Activated CD8-positive, alpha-beta memory T cell treated with anti-CD3 and anti-CD28 coated beads for 36 hours (primary cell): Measurements from ENCODE around the gene OPTN. TPM values are rescaled to one million over a fixed set of nuclear protein-coding genes. Genes with fewer than 3 reads are reported as not detected.
"Not testable (repeated sequence)": the region's sequence is repeated elsewhere in the genome, so short reads cannot be mapped to it uniquely, and the experiment has no call there.

Experiments
- CTCF ChIA-PET: fragments of 350-600 bp; sonication (Branson Sonifier 250); formaldehyde crosslinking; loops from one replicate; lab custom pipeline; 2021; ENCODE audit warnings: antibody characterized with exemption; lab: Charles Lee
- POLR2A ChIA-PET: fragments of 350-600 bp; sonication (Branson Sonifier 250); formaldehyde crosslinking; loops from one replicate; lab custom pipeline; 2021; ENCODE audit warnings: antibody characterized with exemption; lab: Charles Lee
- total RNA-seq, 2 experiments: library from RNA; stranded (reverse); gene quantifications; one replicate each; pipeline ENCODE4 v1.2.3, GENCODE V29; 2021

Gene OPTN
- 10 to 100 TPM; 44.0 to 49.5 TPM for total RNA-seq

- POLR2A ChIA-PET = interaction anchor here (0.5 to 1.6 kb wide), 3 partner anchors 62 to 696 kb away, joined by 3 to 4 read pairs (median 3); no protein-coding TSS in a partner anchor
- CTCF ChIA-PET = interaction anchor here (0.8 to 1.3 kb wide), 4 partner anchors 9 to 203 kb away, joined by 3 to 4 read pairs (median 3); partner anchors contain the start of gene PHYH
Observed at GRCh38 chr10:13099666-13100348, at the start of gene OPTN. Gene OPTN (plus strand): TSS chr10:13100163. CDS start chr10:13109123, 8,960 bp downstream.

GRCh38 chr10:13051126-13051694 lies 48.8 kb upstream of the OPTN start:
- POLR2A ChIA-PET = no interaction called here
- CTCF ChIA-PET = no interaction called here

DNA sequence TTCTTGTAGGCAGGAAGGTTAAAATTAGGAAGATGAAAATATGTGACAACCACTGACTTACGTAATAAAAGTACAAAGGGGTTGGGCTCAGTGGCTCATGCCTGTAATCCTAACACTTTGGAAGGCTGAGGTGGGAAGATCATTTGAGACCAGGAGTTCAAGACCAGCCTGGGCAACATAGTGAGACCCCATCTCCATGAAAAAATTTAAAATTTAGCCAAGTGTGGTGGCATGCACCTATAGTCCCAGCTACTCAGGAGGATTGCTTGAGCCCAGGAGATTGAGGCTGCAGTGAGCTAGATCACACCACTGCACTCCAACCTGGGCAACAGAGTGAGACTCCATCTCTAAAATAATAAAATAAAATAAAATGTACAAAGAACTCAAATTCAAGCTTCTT lies 46.8 kb upstream of the OPTN start:
- CTCF ChIA-PET, POLR2A ChIA-PET: not testable (repeated sequence)

GRCh38 chr10:13053794-13054462 lies 46.0 kb upstream of the OPTN start:
- ChIA-PET POLR2A (no interaction called here), CTCF (no interaction called here)

- CTCF ChIA-PET = no interaction called here
- POLR2A ChIA-PET = no interaction called here
Observed at GRCh38 chr10:13054844-13055243, 45.1 kb upstream of the OPTN start.

DNA sequence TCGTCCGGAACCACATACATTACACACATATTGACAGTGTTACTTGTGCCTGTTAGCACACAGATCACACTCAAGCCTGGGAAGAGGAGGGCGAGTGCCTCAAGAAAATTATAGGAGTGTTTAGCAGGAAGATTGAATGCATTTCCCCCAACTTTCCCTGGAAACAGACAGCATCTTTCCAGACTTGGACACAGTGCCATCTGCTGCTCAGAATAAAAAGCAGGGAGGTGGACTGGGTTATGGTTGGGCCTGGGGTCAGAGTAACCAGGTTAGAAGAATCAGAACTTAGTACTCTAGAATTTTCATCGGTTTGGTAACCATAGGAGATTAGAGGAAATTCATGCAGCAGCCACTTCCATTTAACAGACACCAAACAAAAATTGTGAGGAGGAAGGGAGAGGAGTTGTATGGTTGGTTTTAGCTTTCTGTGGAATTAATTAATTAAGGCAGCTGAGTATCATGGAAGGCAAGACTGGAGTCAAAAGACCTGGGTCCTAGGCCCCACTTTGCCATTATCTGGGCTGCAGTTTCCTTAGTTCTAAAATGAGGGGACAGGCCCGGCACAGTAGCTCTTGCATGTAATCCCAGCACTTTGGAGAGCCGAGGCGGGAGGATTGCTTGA lies 43.4 kb upstream of the OPTN start:
- ChIA-PET CTCF (no interaction called here), POLR2A (no interaction called here)

GRCh38 chr10:13062803-13063202 lies 37.2 kb upstream of the OPTN start:
- POLR2A ChIA-PET = no interaction called here

DNA sequence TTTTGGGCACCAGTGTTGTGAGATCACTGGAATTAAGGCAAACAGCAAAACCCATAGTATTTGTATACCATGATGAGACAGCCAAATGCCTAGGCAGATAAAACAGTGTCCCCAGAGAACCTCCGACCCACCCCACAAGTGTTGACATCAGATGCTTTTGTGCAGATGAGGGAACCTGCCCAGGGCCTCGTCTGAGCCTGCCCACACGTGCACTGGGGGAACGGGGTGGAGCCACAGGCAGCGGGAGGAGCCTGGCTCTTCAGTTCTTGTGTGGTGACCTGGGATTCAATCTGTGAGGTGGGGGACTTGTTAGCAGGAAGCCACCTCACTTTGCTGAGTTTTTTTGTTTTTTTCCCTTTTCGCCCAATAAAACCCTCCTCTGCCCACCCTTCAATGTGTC lies 33.4 kb upstream of the OPTN start:
- CTCF ChIA-PET = no interaction called here

More at GRCh38 chr10:13062803-13063202, 37.2 kb upstream of the OPTN start:
- CTCF ChIA-PET = interaction anchor here (1.0 kb wide), 1 partner anchor 142 kb away, joined by 4 read pairs; no protein-coding TSS in a partner anchor

DNA sequence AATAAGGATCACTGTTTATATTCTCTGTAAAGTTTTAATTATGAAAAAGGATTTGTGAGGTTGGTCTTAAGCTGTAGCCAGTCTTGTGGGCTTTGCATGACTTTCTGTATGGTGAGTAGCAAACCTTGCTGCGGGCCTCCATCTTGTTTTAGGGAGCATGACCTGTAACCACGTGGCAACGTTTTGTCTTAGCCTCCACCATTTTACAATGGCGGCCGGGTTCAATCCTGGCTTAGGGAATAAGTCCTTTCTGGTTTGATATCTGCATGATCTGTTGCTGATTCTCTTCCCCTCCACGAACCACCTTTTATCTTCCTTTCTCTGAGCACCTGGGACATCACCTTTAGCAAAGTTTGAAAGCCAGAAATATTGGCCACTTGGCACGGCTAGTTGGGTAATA lies 32.5 kb upstream of the OPTN start:
- ChIA-PET POLR2A (no interaction called here), CTCF (interaction anchor here (0.6 kb wide), 1 partner anchor 20 kb away, joined by 4 read pairs; no protein-coding TSS in a partner anchor)

More for the DNA sequence above, 33.4 kb upstream of the OPTN start:
- POLR2A ChIA-PET = no interaction called here

GRCh38 chr10:13068071-13068470 lies 31.9 kb upstream of the OPTN start:
- POLR2A ChIA-PET = interaction anchor here (0.7 kb wide), 1 partner anchor 24 kb away, joined by 3 read pairs; no protein-coding TSS in a partner anchor
- CTCF ChIA-PET = no interaction called here

GRCh38 chr10:13068484-13068883 lies 31.5 kb upstream of the OPTN start:
- ChIA-PET CTCF (no interaction called here), POLR2A (interaction anchor here (0.7 kb wide), 1 partner anchor 25 kb away, joined by 3 read pairs; no protein-coding TSS in a partner anchor)

DNA sequence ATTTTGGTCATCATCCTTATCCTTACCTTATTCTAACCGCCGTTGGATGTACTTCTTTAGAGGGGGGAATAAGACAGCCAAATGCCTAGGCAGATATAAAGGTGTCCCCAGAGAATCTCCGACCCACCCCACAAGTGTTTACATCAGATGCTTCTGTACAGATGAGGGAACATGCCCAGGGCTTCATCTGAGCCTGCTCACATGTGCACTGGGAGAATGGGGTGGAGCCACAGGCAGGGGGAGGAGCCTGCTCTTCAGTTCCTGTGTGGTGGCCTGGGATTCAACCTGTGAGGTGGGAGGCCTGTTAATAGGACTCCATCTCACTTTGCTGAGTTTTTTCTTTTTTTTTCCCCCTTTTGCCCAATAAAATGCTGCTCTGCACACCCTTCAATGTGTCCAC lies 27.6 kb upstream of the OPTN start:
- ChIA-PET CTCF (no interaction called here), POLR2A (no interaction called here)

GRCh38 chr10:13074563-13075451 lies 25.2 kb upstream of the OPTN start:
- ChIA-PET POLR2A (no interaction called here), CTCF (interaction anchor here (1.0 to 1.3 kb wide), 3 partner anchors 64 to 292 kb away, joined by 4 read pairs; no protein-coding TSS in a partner anchor)

- POLR2A ChIA-PET = no interaction called here
Observed at GRCh38 chr10:13078912-13079775, 20.8 kb upstream of the OPTN start.

GRCh38 chr10:13079776-13080050 lies 20.2 kb upstream of the OPTN start:
- ChIA-PET CTCF (no interaction called here), POLR2A (no interaction called here)

More at GRCh38 chr10:13078912-13079775, 20.8 kb upstream of the OPTN start:
- CTCF ChIA-PET = no interaction called here

- ChIA-PET CTCF (no interaction called here), POLR2A (no interaction called here)
Observed at GRCh38 chr10:13080643-13081042, 19.3 kb upstream of the OPTN start.

DNA sequence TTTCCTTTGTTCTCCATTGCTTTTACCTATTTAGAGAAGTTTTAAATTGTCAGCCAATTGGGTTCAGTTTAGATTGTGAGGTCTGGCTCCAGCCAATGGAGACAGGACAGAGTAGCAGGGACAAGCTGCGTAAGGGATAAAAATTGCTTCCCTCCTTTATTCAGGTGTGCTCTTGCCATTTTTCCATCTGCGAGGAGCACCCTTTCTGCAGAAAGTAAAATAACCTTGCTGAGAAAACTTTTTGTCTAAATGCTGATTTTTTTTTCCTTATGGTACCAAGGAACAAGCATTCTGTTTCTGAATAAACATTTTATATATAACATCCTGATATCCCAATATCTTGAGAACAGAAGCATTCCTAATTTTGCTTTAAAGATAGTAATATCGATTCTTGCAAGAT lies 16.3 kb upstream of the OPTN start:
- POLR2A ChIA-PET, CTCF ChIA-PET: not testable (repeated sequence)

GRCh38 chr10:13086056-13086455 lies 13.9 kb upstream of the OPTN start:
- ChIA-PET CTCF (interaction anchor here (1.4 kb wide), 1 partner anchor 14 kb away, joined by 3 read pairs; the partner anchor contains the start of gene OPTN), POLR2A (no interaction called here)
